ENCODE results near the gene NEDD9. TPM values are rescaled to one million over a fixed set of nuclear protein-coding genes. Genes with fewer than 3 reads are reported as not detected.

The NEDD9 gene
- total and polyA plus RNA-seq, 2 of the 13 experiments (the other 11 are each of a cell fraction or from before 2014, with no cell fraction given), result 27.1 to 389 TPM

DNA sequence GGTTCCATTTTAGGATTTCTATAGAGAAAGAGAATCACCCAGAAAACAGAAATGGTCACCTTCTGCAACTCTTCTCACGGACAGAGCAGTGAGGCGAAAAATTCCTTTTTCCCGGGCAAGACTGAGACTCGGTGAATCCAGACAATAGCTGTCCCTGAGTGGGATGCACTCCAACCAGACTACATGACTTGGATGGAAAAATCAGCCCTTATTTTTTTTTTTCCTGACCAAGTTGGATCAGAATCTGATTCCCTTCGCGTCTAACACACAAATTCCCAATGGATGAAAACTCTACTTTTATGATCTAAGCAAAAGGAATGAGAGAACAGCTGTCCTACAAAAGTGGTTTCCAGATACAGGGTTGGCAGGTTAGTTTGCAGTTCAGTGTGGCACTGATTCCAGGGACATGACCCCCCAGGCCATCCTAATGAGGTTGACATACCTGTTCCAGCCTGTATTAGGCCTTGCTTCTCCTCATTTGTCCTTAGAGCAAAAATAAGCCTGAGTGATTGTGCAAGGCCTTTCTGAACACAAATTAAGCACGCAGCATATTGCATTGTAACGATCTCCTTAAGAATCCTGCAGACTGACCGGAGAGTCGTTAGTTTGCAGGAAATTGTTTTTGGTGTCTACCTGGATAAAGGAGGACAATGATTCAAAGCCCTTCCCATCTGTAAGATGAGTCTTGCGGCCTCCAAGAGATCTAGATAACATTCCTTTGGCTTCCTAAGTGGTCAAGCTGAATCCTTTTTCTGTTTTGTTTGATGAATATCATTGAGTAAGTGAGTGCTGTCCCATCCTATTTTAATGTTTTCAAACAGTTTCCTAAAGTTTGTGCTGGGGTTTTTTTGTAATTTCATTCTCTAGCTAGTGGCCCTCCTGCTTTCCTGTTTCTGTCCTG lies 1.5 kb upstream of the NEDD9 start (continued):
- TF ChIP-seq, protein P1, sequence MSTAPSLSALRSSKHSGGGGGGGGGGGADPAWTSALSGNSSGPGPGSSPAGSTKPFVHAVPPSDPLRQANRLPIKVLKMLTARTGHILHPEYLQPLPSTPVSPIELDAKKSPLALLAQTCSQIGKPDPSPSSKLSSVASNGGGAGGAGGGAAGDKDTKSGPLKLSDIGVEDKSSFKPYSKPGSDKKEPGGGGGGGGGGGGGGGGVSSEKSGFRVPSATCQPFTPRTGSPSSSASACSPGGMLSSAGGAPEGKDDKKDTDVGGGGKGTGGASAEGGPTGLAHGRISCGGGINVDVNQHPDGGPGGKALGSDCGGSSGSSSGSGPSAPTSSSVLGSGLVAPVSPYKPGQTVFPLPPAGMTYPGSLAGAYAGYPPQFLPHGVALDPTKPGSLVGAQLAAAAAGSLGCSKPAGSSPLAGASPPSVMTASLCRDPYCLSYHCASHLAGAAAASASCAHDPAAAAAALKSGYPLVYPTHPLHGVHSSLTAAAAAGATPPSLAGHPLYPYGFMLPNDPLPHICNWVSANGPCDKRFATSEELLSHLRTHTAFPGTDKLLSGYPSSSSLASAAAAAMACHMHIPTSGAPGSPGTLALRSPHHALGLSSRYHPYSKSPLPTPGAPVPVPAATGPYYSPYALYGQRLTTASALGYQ (CRISPR knock-in tag; IDR thresholded peaks at IDR 0.05), result 0 out of 2 replicates have a peak, but pooled peaks have one; percentile 2
- TF ChIP-seq SIN3A (IDR thresholded peaks at IDR 0.05; ENCODE audit: borderline replicate concordance, low read depth, low read length) (0 out of 2 replicates have a peak, but pooled peaks have one; percentile 40), XBP1 (CRISPR knock-in tag; IDR thresholded peaks at IDR 0.05) (no peak), ZNF878 (CRISPR knock-in tag; IDR thresholded peaks at IDR 0.05) (0 out of 2 replicates have a peak, but pooled peaks have one; percentile 2), SATB2 (CRISPR knock-in tag; IDR thresholded peaks at IDR 0.05) (0 out of 2 replicates have a peak, but pooled peaks have one; percentile 13), TGIF2 (CRISPR knock-in tag; IDR thresholded peaks at IDR 0.05) (peak; percentile 67; the same call in 1 of the 2 replicates), ZFY (CRISPR knock-in tag; IDR thresholded peaks at IDR 0.05) (peak; percentile 12; the same call in 1 of the 2 replicates), ZNF354B (CRISPR knock-in tag; IDR thresholded peaks at IDR 0.05) (0 out of 2 replicates have a peak, but pooled peaks have one; percentile 28), NR2C2 (CRISPR knock-in tag; IDR thresholded peaks at IDR 0.05; ENCODE audit: borderline replicate concordance) (no peak), ZNF207 (IDR thresholded peaks at IDR 0.05; ENCODE audit: borderline replicate concordance) (no peak), ZNF724P (CRISPR knock-in tag; IDR thresholded peaks at IDR 0.05; ENCODE audit: borderline replicate concordance) (0 out of 2 replicates have a peak, but pooled peaks have one; percentile 5), RBFOX2 (IDR thresholded peaks at IDR 0.05; ENCODE audit: low read depth, low read length) (no peak; the same call in 1 of the 2 replicates), ZNF383 (CRISPR knock-in tag; IDR thresholded peaks at IDR 0.05; ENCODE audit: borderline replicate concordance) (0 out of 2 replicates have a peak, but pooled peaks have one; percentile 21), RXRB (CRISPR knock-in tag; IDR thresholded peaks at IDR 0.05; ENCODE audit: borderline replicate concordance) (peak; percentile 14; the same call in 1 of the 2 replicates), ZNF317 (CRISPR knock-in tag; IDR thresholded peaks at IDR 0.05) (peak; percentile 34; the same call in 1 of the 2 replicates)
- TF ChIP-seq, protein P2, sequence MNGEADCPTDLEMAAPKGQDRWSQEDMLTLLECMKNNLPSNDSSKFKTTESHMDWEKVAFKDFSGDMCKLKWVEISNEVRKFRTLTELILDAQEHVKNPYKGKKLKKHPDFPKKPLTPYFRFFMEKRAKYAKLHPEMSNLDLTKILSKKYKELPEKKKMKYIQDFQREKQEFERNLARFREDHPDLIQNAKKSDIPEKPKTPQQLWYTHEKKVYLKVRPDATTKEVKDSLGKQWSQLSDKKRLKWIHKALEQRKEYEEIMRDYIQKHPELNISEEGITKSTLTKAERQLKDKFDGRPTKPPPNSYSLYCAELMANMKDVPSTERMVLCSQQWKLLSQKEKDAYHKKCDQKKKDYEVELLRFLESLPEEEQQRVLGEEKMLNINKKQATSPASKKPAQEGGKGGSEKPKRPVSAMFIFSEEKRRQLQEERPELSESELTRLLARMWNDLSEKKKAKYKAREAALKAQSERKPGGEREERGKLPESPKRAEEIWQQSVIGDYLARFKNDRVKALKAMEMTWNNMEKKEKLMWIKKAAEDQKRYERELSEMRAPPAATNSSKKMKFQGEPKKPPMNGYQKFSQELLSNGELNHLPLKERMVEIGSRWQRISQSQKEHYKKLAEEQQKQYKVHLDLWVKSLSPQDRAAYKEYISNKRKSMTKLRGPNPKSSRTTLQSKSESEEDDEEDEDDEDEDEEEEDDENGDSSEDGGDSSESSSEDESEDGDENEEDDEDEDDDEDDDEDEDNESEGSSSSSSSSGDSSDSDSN (CRISPR knock-in tag; IDR thresholded peaks at IDR 0.05), result peak; percentile 1; the same call in 1 of the 2 replicates
- TF ChIP-seq, protein P3, sequence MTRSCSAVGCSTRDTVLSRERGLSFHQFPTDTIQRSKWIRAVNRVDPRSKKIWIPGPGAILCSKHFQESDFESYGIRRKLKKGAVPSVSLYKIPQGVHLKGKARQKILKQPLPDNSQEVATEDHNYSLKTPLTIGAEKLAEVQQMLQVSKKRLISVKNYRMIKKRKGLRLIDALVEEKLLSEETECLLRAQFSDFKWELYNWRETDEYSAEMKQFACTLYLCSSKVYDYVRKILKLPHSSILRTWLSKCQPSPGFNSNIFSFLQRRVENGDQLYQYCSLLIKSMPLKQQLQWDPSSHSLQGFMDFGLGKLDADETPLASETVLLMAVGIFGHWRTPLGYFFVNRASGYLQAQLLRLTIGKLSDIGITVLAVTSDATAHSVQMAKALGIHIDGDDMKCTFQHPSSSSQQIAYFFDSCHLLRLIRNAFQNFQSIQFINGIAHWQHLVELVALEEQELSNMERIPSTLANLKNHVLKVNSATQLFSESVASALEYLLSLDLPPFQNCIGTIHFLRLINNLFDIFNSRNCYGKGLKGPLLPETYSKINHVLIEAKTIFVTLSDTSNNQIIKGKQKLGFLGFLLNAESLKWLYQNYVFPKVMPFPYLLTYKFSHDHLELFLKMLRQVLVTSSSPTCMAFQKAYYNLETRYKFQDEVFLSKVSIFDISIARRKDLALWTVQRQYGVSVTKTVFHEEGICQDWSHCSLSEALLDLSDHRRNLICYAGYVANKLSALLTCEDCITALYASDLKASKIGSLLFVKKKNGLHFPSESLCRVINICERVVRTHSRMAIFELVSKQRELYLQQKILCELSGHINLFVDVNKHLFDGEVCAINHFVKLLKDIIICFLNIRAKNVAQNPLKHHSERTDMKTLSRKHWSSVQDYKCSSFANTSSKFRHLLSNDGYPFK (CRISPR knock-in tag; IDR thresholded peaks at IDR 0.05; ENCODE audit: borderline replicate concordance), result no peak
- TF ChIP-seq, protein P4, sequence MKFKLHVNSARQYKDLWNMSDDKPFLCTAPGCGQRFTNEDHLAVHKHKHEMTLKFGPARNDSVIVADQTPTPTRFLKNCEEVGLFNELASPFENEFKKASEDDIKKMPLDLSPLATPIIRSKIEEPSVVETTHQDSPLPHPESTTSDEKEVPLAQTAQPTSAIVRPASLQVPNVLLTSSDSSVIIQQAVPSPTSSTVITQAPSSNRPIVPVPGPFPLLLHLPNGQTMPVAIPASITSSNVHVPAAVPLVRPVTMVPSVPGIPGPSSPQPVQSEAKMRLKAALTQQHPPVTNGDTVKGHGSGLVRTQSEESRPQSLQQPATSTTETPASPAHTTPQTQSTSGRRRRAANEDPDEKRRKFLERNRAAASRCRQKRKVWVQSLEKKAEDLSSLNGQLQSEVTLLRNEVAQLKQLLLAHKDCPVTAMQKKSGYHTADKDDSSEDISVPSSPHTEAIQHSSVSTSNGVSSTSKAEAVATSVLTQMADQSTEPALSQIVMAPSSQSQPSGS (CRISPR knock-in tag; IDR thresholded peaks at IDR 0.05), result peak; percentile 20; the same call in 1 of the 2 replicates
- TF ChIP-seq, protein P5, sequence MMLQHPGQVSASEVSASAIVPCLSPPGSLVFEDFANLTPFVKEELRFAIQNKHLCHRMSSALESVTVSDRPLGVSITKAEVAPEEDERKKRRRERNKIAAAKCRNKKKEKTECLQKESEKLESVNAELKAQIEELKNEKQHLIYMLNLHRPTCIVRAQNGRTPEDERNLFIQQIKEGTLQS (CRISPR knock-in tag; IDR thresholded peaks at IDR 0.05), result no peak

All from HepG2 (cell line).